ENCODE measurements around the gene PROSER2.

DNA sequence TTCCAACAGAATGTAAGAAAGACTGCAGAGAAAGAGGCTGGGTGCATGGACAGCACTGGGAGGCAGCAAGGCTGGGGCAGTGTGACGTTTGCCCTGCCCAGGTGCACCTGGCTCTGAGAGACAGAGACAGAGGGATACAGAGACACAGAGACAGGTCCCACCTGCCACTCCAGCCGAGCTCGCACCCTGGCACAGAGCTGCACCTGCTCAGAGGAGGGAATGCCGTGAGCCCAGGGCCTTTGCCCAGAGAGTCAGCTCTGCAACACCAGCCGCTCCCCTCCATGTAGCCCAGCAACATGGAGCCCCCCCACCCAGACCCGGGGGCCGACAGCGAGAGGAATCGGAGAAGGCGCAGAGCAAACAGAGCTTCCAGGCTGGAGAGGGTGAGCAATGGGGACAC is 35.3 kb upstream of the PROSER2 start:
- TF ChIP-seq POLR2A (IDR thresholded peaks at IDR 0.05; ENCODE audit: low read length) (no peak), GATA1 (IDR thresholded peaks at IDR 0.05; ENCODE audit: low read depth, low read length) (no peak)
